A549 (cell line): ENCODE data around the gene LINC01488. TPM values are rescaled to one million over a fixed set of nuclear protein-coding genes. Genes with fewer than 3 reads are reported as not detected.

Experiments
- ATAC-seq, 2 experiments: fragments of 200-7000 bp in 1 of 2; fragments of >200 bp in 1 of 2; cut with Nextera tagmentation in 1 of 2; cut with Tn5 transposase in 1 of 2; 3 replicates each; pipeline versions ENCODE4 v1.8.0 to v1.9.1; 2018 to 2020; ENCODE audit warnings: mild to moderate bottlenecking in 1 of 2, moderate library complexity in 1 of 2
- CTCF ChIA-PET: fragments of 300-600 bp; sonication (Branson Sonifier 250); formaldehyde crosslinking; extraction: SDS; loops from one replicate; lab custom pipeline; 2021; ENCODE audit warnings: antibody characterized with exemption, inconsistent platforms; lab: Yijun Ruan, JAX
- POLR2A ChIA-PET: fragments of 350-600 bp; formaldehyde crosslinking; extraction: SDS; loops from one replicate; lab custom pipeline; 2021; ENCODE audit warnings: antibody characterized with exemption, inconsistent platforms; lab: Yijun Ruan, JAX
- DNase-seq, 2 experiments: peaks; one replicate each; pipeline versions ENCODE4 v3.0.0 to v3.0.0-alpha.2; 2011 to 2016; ENCODE audit warnings: low read depth in 1 of 2, low spot score in 1 of 2
- FAIRE-seq: peaks from 2 replicates; lab custom pipeline; 2011; peaks lifted over from hg19 to GRCh38; lab: Jason Lieb, UNC
- H3K27ac ChIP-seq, 2 experiments: fragments of >200 bp; sonication (Bioruptor Twin); formaldehyde crosslinking; 3 replicates each; pipeline ENCODE4 v1.5.1; 2016 to 2017
- H3K4me1 ChIP-seq: fragments of >200 bp; sonication (Bioruptor Twin); formaldehyde crosslinking; 3 replicates; pipeline ENCODE4 v1.6.1; 2016
- H3K4me2 ChIP-seq: fragments of >200 bp; sonication (Bioruptor Twin); formaldehyde crosslinking; 3 replicates; pipeline ENCODE4 v1.6.1; 2016
- H3K4me3 ChIP-seq: fragments of >200 bp; sonication (Bioruptor Twin); formaldehyde crosslinking; 3 replicates; pipeline ENCODE4 v1.5.1; 2016
- H3K9me3 ChIP-seq: fragments of >200 bp; sonication (Bioruptor Twin); formaldehyde crosslinking; 3 replicates; pipeline ENCODE4 v1.6.1; 2016
- BHLHE40 ChIP-seq: IDR thresholded peaks from 2 replicates; pipeline ENCODE4 v1.6.1; 2012; ENCODE audit warnings: low read depth, low read length, inconsistent platforms
- CBX2 ChIP-seq: fragments of 200-600 bp; sonication (generic); IDR thresholded peaks from 2 replicates; pipeline ENCODE4 v1.6.1; 2016; ENCODE audit warnings: low read depth, mild to moderate bottlenecking, borderline replicate concordance
- CBX8 ChIP-seq: fragments of 200-600 bp; sonication (generic); IDR thresholded peaks from 2 replicates; pipeline ENCODE4 v1.6.1; 2016
- CEBPB ChIP-seq, 2 experiments: fragments of >200 bp in 1 of 2; sonication (Bioruptor Twin) in 1 of 2; formaldehyde crosslinking in 1 of 2; IDR thresholded peaks; 2 replicates each; pipeline ENCODE4 v1.6.1; 2012 to 2016
- CTCF ChIP-seq: fragments of >200 bp; sonication (Bioruptor Twin); formaldehyde crosslinking; IDR thresholded peaks from 3 replicates; pipeline ENCODE4 v1.5.1; 2016
- EHMT2 ChIP-seq: fragments of 200-600 bp; sonication (generic); IDR thresholded peaks from 2 replicates; pipeline ENCODE4 v1.6.1; 2016; ENCODE audit warnings: antibody characterized with exemption, low read depth, mild to moderate bottlenecking, moderate library complexity
- HEYL ChIP-seq: fragments of 250-450 bp; sonication (Bioruptor Pico); IDR thresholded peaks from 2 replicates; pipeline ENCODE4 v1.8.0; 2021; ENCODE audit warnings: mild to moderate bottlenecking, moderate library complexity
- JUNB ChIP-seq: fragments of >200 bp; sonication (Bioruptor Twin); formaldehyde crosslinking; IDR thresholded peaks from 2 replicates; pipeline ENCODE4 v1.6.1; 2016
- KDM5A ChIP-seq: fragments of 200-600 bp; sonication (generic); IDR thresholded peaks from 2 replicates; pipeline ENCODE4 v1.6.1; 2016; ENCODE audit warnings: antibody characterized with exemption, mild to moderate bottlenecking
- MAFK ChIP-seq: fragments of 450-650 bp; IDR thresholded peaks from 2 replicates; pipeline ENCODE4 v1.6.1; 2014; ENCODE audit not compliant: partially characterized antibody
- ZC3H11A ChIP-seq: fragments of 450-650 bp; IDR thresholded peaks from 2 replicates; pipeline ENCODE4 v1.6.1; 2014; ENCODE audit warnings: antibody characterized with exemption, mild to moderate bottlenecking
- ZNF302 ChIP-seq: fragments of 250-450 bp; sonication (Bioruptor Pico); IDR thresholded peaks from 2 replicates; pipeline ENCODE4 v1.9.0; 2021; ENCODE audit warnings: inconsistent platforms, mild to moderate bottlenecking, moderate library complexity
- WGBS: methylation state at CpG from one replicate; pipeline ENCODE4 v1.1.6; 2017; ENCODE audit errors: missing lambda C conversion rate; 5-methylcytosine and 5-hydroxymethylcytosine counted together
- polyA plus RNA-seq, 4 experiments: library from polyadenylated mRNA; depleted of rRNA in 3 of 4; stranded (reverse); fragments of >200 nt; fragmentation: RNase III in 1 of 4; extraction: RNeasy Plus Mini Kit Qiagen cat#74134 plus additional on column Dnase treatment in 1 of 4; gene quantifications; 2 replicates in 3 of 4; 3 replicates in 1 of 4; pipeline ENCODE4 v1.2.3, GENCODE V29; 2011 to 2017

LINC01488 gene
- polyA plus RNA-seq, 2 of the 4 experiments (the other 2 are of a cell fraction) = 0.05 TPM; not detected in 1

GRCh38 chr11:69462106-69462951 lies 19.1 kb upstream of the LINC01488 start:
- H3K27ac ChIP-seq = no peak overlapping the region
- H3K4me3 ChIP-seq = no peak overlapping the region
- DNase-seq = no peak
- FAIRE-seq = no peak
- 87% methylated on average over 16 of the region's 19 CpGs for WGBS
- no peaks in the 10 kb centered on the region for H3K4me1 ChIP-seq
- POLR2A ChIA-PET = interaction anchor here (0.6 kb wide), 2 partner anchors 17 to 1269 kb away, joined by 3 read pairs; no protein-coding TSS in a partner anchor
- H3K4me2 ChIP-seq = no peak overlapping the region
- no peak for TF ChIP-seq KDM5A
- TF ChIP-seq, all 56 proteins: peak for 0
- H3K9me3 ChIP-seq = peaks cover 28% of the 10 kb centered on the region
- CTCF ChIA-PET = interaction anchor here (1.4 to 2.2 kb wide), 2 partner anchors 331 to 361 kb away, joined by 3 to 5 read pairs; no protein-coding TSS in a partner anchor
- ATAC-seq = no peak

DNA sequence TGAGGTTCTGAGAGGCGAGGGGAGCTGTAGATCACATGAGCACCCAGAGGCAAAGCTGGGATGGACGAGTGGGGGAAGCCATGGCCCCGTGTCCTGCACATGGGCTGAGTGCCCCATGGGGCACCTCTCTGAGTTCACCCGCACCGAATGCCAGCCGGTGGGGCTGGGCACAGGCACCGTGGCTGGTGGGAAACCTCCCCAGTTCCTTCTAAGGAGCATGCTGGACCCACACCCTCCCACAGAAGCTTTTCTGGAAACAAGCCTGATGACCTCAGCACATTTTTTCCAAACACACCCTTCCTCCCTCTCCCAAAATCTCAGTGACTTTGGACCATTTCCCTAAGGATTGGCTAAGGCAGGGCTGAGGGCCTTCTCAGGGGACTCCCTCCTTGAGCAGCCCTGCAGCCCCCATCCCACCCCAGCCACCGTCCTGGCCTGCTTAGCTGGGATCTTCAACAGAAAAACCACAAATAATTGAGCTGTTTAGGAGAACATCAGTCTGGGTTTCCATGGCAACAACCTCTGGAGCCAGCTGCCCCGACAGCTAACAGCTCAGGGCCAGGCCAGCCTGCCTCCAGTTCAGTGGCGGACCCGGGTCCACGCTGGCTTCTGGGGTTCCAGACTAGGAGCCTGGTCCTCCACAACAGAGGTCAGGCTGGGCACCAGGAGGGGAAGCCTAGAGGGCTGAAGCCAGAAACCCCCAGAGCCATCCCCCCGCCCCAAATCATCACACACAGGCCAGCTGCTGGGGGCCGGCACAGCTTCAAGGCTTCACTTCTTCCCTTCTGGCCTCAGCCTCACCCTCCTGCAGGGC lies 18.1 kb upstream of the LINC01488 start:
- WGBS = 74% methylated on average over 10 of the region's 14 CpGs
- TF ChIP-seq BHLHE40 (no peak), MAFK (peak; percentile 87)
- TF ChIP-seq, all 56 proteins: peak for 1
- POLR2A ChIA-PET = interaction anchor here (0.6 kb wide), 1 partner anchor 1270 kb away, joined by 3 read pairs; no protein-coding TSS in a partner anchor

GRCh38 chr11:69463995-69464960 lies 17.2 kb upstream of the LINC01488 start:
- ATAC-seq (no peak), FAIRE-seq (no peak), DNase-seq (no peak)
- TF ChIP-seq ZC3H11A = no peak
- TF ChIP-seq CBX8 = no peak
- TF ChIP-seq CEBPB (IDR thresholded peaks at IDR 0.05) = no peak
- no peak for TF ChIP-seq EHMT2
- TF ChIP-seq CTCF = no peak
- no peak for TF ChIP-seq CBX2
- no peak for TF ChIP-seq ZNF302 (CRISPR knock-in tag)
- TF ChIP-seq HEYL (CRISPR knock-in tag) = no peak
- no peak for TF ChIP-seq JUNB
- POLR2A ChIA-PET = no interaction called here
- H3K4me3 ChIP-seq = no peak overlapping the region
- H3K4me1 ChIP-seq = no peaks in the 10 kb centered on the region
- 83% methylated on average over 15 of the region's 16 CpGs for WGBS
- peaks cover 25% of the 10 kb centered on the region for H3K9me3 ChIP-seq
- peak overlapping the region in 1 of 2 experiments; percentile 46; a peak in 2 of 6 replicates for H3K27ac ChIP-seq
- H3K4me2 ChIP-seq = no peak overlapping the region
- CTCF ChIA-PET = interaction anchor here (1.0 to 1.2 kb wide), 3 partner anchors 15 to 27 kb away, joined by 3 to 4 read pairs (median 3); a partner anchor contains a TSS

More for the DNA sequence above, 18.1 kb upstream of the LINC01488 start:
- CTCF ChIA-PET = interaction anchor here (1.0 kb wide), 1 partner anchor 21 kb away, joined by 3 read pairs; no protein-coding TSS in a partner anchor
- peaks cover 28% of the 10 kb centered on the region for H3K9me3 ChIP-seq
- H3K4me1 ChIP-seq = no peaks in the 10 kb centered on the region
- FAIRE-seq = no peak
- H3K4me2 ChIP-seq = no peak overlapping the region
- DNase-seq = peak in 1 of 2 experiments; percentile 17
- H3K4me3 ChIP-seq = no peak overlapping the region
- peak in 1 of 2 experiments; percentile 66; a peak in 3 of 6 replicates for ATAC-seq
- H3K27ac ChIP-seq = peak overlapping the region in 1 of 2 experiments; percentile 46; a peak in 2 of 6 replicates
